IPS-18c (cell line): ENCODE results near the gene ENTPD5.

Source experiments
- H3K4me3 ChIP-seq: 2 replicates; pipeline ENCODE4 v1.7.0; 2013; ENCODE audit warnings: low read depth, mild to moderate bottlenecking, low read length, moderate library complexity; ENCODE audit not compliant: insufficient read depth
- H3K9me3 ChIP-seq: one replicate; pipeline ENCODE4 v1.6.1; 2013; ENCODE audit warnings: mild to moderate bottlenecking, low read length, moderate library complexity; ENCODE audit not compliant: control insufficient read depth, insufficient read depth

The ENTPD5 gene

GRCh38 chr14:73909681-73910080, 109.4 kb downstream of the ENTPD5 start:
- H3K9me3 ChIP-seq, result no peaks in the 10 kb centered on the region
- no peak overlapping the region for H3K4me3 ChIP-seq
